RWPE2 (cell line): ENCODE results near the gene EPHA6.

Experiments
- ATAC-seq: fragments of 200-7000 bp; cut with Tn5 transposase; 3 replicates; pipeline ENCODE4 v1.9.1; 2021; ENCODE audit warnings: low read depth
- DNase-seq: peaks from one replicate; pipeline ENCODE4 v3.0.0-alpha.2; 2020; ENCODE audit warnings: low spot score
- H3K27ac ChIP-seq: fragments of 450-650 bp; 2 replicates; pipeline ENCODE4 v1.5.1; 2017; ENCODE audit warnings: mild to moderate bottlenecking; ENCODE audit not compliant: poor library complexity, severe bottlenecking
- H3K27me3 ChIP-seq: fragments of 250-450 bp; sonication (Bioruptor Pico); 2 replicates; pipeline ENCODE4 v1.5.1; 2021; ENCODE audit warnings: mild to moderate bottlenecking, moderate library complexity; ENCODE audit not compliant: insufficient read depth, poor library complexity, severe bottlenecking
- H3K36me3 ChIP-seq: fragments of 250-450 bp; sonication (Bioruptor Pico); 2 replicates; pipeline ENCODE4 v1.5.1; 2020; ENCODE audit warnings: low read depth, mild to moderate bottlenecking, moderate library complexity
- H3K4me1 ChIP-seq: fragments of 250-450 bp; sonication (Bioruptor Pico); 2 replicates; pipeline ENCODE4 v1.5.1; 2021; ENCODE audit warnings: mild to moderate bottlenecking, moderate library complexity; ENCODE audit not compliant: insufficient read depth, poor library complexity, severe bottlenecking
- H3K4me3 ChIP-seq: fragments of 250-450 bp; sonication (Bioruptor Pico); 2 replicates; pipeline ENCODE4 v1.5.1; 2021; ENCODE audit warnings: mild to moderate bottlenecking, moderate library complexity; ENCODE audit not compliant: severe bottlenecking
- H3K9me3 ChIP-seq: fragments of 250-450 bp; sonication (Bioruptor Pico); 2 replicates; pipeline ENCODE4 v1.5.1; 2021; ENCODE audit warnings: mild to moderate bottlenecking, moderate library complexity; ENCODE audit not compliant: severe bottlenecking
- CTCF ChIP-seq: fragments of 450-650 bp; IDR thresholded peaks from one replicate; pipeline ENCODE4 v1.5.1; 2017; ENCODE audit warnings: mild to moderate bottlenecking, moderate library complexity; ENCODE audit not compliant: poor library complexity, severe bottlenecking

Gene EPHA6

GRCh38 chr3:97232393-97233034 lies 418.1 kb downstream of the EPHA6 start:
- TF ChIP-seq CTCF, result no peak
- ATAC-seq (no peak; the same call in 2 of the 3 replicates), DNase-seq (no peak)
- no peak overlapping the region for H3K27ac ChIP-seq
- H3K9me3 ChIP-seq, result no peaks in the 10 kb centered on the region
- H3K4me1 ChIP-seq, result no peaks in the 10 kb centered on the region
- H3K27me3 ChIP-seq, result no peaks in the 10 kb centered on the region
- H3K36me3 ChIP-seq, result no peaks in the 10 kb centered on the region
- no peak overlapping the region for H3K4me3 ChIP-seq

GRCh38 chr3:97235179-97235578 lies 420.8 kb downstream of the EPHA6 start:
- Histone ChIP-seq H3K27me3 (no peaks in the 10 kb centered on the region), H3K27ac (no peak overlapping the region), H3K4me1 (no peaks in the 10 kb centered on the region), H3K9me3 (no peaks in the 10 kb centered on the region), H3K36me3 (no peaks in the 10 kb centered on the region), H3K4me3 (no peak overlapping the region)
- no peak for DNase-seq
- ATAC-seq, result no peak
- TF ChIP-seq CTCF, result no peak

GRCh38 chr3:97235611-97236315 lies 421.4 kb downstream of the EPHA6 start:
- no peaks in the 10 kb centered on the region for H3K9me3 ChIP-seq
- no peak for DNase-seq
- no peaks in the 10 kb centered on the region for H3K27me3 ChIP-seq
- no peak for ATAC-seq
- H3K4me3 ChIP-seq, result no peak overlapping the region
- TF ChIP-seq CTCF, result no peak
- no peak overlapping the region for H3K27ac ChIP-seq
- H3K36me3 ChIP-seq, result no peaks in the 10 kb centered on the region
- no peaks in the 10 kb centered on the region for H3K4me1 ChIP-seq

- Histone ChIP-seq H3K4me1 (no peaks in the 10 kb centered on the region), H3K36me3 (no peaks in the 10 kb centered on the region), H3K9me3 (no peaks in the 10 kb centered on the region), H3K27ac (no peak overlapping the region), H3K27me3 (no peaks in the 10 kb centered on the region), H3K4me3 (no peak overlapping the region)
- ATAC-seq (no peak), DNase-seq (no peak)
- TF ChIP-seq CTCF, result no peak
These were observed 427.0 kb downstream of the EPHA6 start for GRCh38 chr3:97241417-97241816.
